ENCODE data around the gene AIRE. TPM values are rescaled to one million over a fixed set of nuclear protein-coding genes. Genes with fewer than 3 reads are reported as not detected.

AIRE gene
- total RNA-seq, 1 experiment from 2014 or later: 0.17 TPM

GRCh38 chr21:44299085-44299457, 13.4 kb downstream of the AIRE start:
- Histone ChIP-seq H4K20me1 (ENCODE audit: control insufficient read depth, insufficient read depth, insufficient read length) (no peaks in the 10 kb centered on the region), H2BK120ac (ENCODE audit: low read depth, low read length, poor library complexity, severe bottlenecking) (no peak overlapping the region), H2BK15ac (ENCODE audit: low read depth, low read length) (no peak overlapping the region), H2AFZ (ENCODE audit: low read length) (no peak overlapping the region), H3K18ac (ENCODE audit: insufficient read length, low read depth, low read length) (no peak overlapping the region), H2BK20ac (ENCODE audit: low read depth, low read length, poor library complexity, severe bottlenecking) (no peak overlapping the region), H3K27me3 (ENCODE audit: insufficient read depth, low read length) (no peaks in the 10 kb centered on the region), H4K5ac (ENCODE audit: insufficient read length, low read depth, low read length) (no peak overlapping the region), H3T11ph (ENCODE audit: low read length) (no peak overlapping the region), H3K4ac (ENCODE audit: low read depth, low read length) (no peak overlapping the region), H3K9ac (ENCODE audit: extremely low read depth, insufficient read length, low read length) (no peak overlapping the region), H2BK12ac (ENCODE audit: insufficient read length, low read depth, low read length) (no peak overlapping the region), H3K56ac (ENCODE audit: insufficient read length, low read depth, low read length) (no peak overlapping the region), H4K91ac (ENCODE audit: insufficient read length, low read depth, low read length) (no peak overlapping the region), H3K9me3 (ENCODE audit: control insufficient read depth, low read depth, low read length) (no peaks in the 10 kb centered on the region), H3K79me1 (ENCODE audit: insufficient read depth, low read depth, low read length, poor library complexity, severe bottlenecking) (no peaks in the 10 kb centered on the region), H4K8ac (replicated peaks; ENCODE audit: insufficient read length, low read depth, low read length) (no peak overlapping the region), H3K4me2 (ENCODE audit: insufficient read depth, insufficient read length, low read length) (peak overlapping the region; percentile 64), H3K27ac (ENCODE audit: insufficient read length, low read depth, low read length) (no peak overlapping the region), H3K4me1 (ENCODE audit: insufficient read depth, low read length) (no peaks in the 10 kb centered on the region; the same call in 1 of the 2 replicates), H3K79me2 (ENCODE audit: insufficient read depth, low read length) (no peaks in the 10 kb centered on the region), H2BK5ac (ENCODE audit: insufficient read length, low read length) (no peak overlapping the region), H3K23ac (ENCODE audit: insufficient read length, low read depth, low read length) (no peak overlapping the region), H3K23me2 (ENCODE audit: insufficient read length, low read depth, low read length, poor library complexity, severe bottlenecking) (peaks cover 5% of the 10 kb centered on the region), H3K14ac (ENCODE audit: insufficient read depth, low read length) (no peak overlapping the region), H2AK5ac (ENCODE audit: insufficient read length, low read length) (no peak overlapping the region)
- no peak for DNase-seq
- H3K4me3 Mint-ChIP-seq: peak overlapping the region; percentile 71 to 86
- no peak for TF ChIP-seq CTCF (conservative IDR thresholded peaks at IDR 0.05)
- WGBS (ENCODE audit: extremely low coverage, insufficient read length, low lambda C conversion rate): no CpG with 5 or more reads among the region's 10 CpGs
- peaks cover 14 to 26% of the 10 kb centered on the region in 2 experiments for H3K4me1 Mint-ChIP-seq
- no peaks in the 10 kb centered on the region for H3K36me3 Mint-ChIP-seq (ENCODE audit: insufficient read depth in 1 of 3, low read depth in 3 of 3)
- H3K27ac Mint-ChIP-seq: no peak overlapping the region
- peaks cover 11% of the 10 kb centered on the region for H3K27me3 Mint-ChIP-seq (ENCODE audit: low read depth)
- H3K9me3 Mint-ChIP-seq: no peaks in the 10 kb centered on the region
